ENCODE measurements around the gene AP3M1.

DNA sequence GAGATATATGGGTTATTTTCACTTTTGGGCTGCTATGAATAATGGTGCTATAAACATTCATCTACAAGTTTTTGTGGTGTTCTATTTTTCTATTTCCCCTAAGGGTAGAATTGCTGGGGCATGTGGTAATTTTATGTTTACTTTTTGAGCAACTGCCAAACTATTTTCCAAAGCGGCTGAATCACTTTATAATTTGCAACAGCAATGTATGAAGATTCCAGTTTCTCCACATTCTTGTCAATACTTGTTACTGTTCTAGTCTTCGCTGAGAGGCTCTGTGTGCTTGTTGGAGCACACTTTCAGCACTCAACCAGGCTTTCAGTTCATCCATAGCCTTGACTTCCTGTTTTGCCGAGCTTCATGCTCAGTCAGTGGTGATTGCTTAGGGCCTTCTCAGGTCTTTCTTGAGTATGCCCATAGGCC lies 39.4 kb upstream of the AP3M1 start:
- TF ChIP-seq EZH2 (IDR thresholded peaks at IDR 0.05) (no peak), POLR2AphosphoS5 (IDR thresholded peaks at IDR 0.05; ENCODE audit: borderline replicate concordance, low read depth, low read length) (no peak), FOXP2 (optimal IDR thresholded peaks at IDR 0.05; ENCODE audit: control extremely low read depth, extremely low read length, insufficient read depth) (no peak)

All from SK-N-MC (cell line).